Measurements from ENCODE around the gene DGKI.

DNA sequence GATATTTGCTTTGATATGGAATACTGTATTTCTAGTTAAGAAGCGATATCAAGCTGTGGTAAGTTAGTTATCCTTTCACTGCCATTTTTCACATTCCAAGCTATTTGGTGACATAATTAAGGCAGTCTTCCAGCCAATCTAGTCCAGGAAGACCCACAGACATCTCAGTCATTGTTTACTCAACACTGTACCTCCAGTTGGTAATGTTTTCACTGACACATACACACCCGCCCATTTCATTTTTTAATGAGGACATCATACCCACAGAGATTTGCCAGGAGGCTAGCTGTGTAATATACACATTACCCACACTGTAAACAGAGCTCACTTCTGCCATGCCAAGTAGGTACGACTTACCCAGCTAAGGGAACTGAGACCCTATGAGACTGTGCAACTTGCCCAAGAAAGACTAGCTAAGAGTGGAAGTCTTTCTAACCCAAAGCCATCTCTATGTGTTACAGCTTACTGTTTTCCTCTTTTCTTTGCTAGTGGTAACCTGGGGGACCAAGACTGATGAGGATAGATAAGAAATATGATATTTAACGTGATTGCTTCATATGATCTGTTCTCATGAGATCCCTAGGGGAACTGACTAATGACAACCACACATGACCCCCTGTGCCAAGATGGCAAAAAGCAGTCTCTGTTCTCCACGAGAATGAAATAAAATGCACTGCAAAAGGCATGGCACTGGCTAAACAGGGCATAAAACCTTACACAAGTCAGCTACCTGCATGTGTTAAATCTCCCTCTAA is 179.0 kb downstream of the DGKI start:
- TF ChIP-seq, protein P1, sequence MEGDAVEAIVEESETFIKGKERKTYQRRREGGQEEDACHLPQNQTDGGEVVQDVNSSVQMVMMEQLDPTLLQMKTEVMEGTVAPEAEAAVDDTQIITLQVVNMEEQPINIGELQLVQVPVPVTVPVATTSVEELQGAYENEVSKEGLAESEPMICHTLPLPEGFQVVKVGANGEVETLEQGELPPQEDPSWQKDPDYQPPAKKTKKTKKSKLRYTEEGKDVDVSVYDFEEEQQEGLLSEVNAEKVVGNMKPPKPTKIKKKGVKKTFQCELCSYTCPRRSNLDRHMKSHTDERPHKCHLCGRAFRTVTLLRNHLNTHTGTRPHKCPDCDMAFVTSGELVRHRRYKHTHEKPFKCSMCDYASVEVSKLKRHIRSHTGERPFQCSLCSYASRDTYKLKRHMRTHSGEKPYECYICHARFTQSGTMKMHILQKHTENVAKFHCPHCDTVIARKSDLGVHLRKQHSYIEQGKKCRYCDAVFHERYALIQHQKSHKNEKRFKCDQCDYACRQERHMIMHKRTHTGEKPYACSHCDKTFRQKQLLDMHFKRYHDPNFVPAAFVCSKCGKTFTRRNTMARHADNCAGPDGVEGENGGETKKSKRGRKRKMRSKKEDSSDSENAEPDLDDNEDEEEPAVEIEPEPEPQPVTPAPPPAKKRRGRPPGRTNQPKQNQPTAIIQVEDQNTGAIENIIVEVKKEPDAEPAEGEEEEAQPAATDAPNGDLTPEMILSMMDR (conservative IDR thresholded peaks at IDR 0.05): no peak
- TF ChIP-seq EZH2 (IDR thresholded peaks at IDR 0.05; ENCODE audit: low read depth): no peak
